Natural killer cell (primary cell): ENCODE results near the gene PXDC1. TPM values are rescaled to one million over a fixed set of nuclear protein-coding genes. Genes with fewer than 3 reads are reported as not detected.

Experiments
- ATAC-seq, 3 donors: fragments of 150-1000 bp in 2 of 3; fragments of 200-7000 bp in 1 of 3; cut with Tn5 transposase; 1 replicate in 1 of 3; 2 replicates in 2 of 3; pipeline ENCODE4 v1.10.0; 2021; ENCODE audit warnings: mild to moderate bottlenecking in 2 of 3, moderate library complexity in 2 of 3
- DNase-seq, 2 donors: peaks; one replicate each; pipeline versions ENCODE4 v3.0.0 to v3.0.0-alpha.2; 2013 to 2021; ENCODE audit warnings: mixed read lengths in 1 of 2
- H3K27ac ChIP-seq: one replicate; pipeline ENCODE4 v1.5.1; 2013; ENCODE audit warnings: mild to moderate bottlenecking, low read length
- H3K27me3 ChIP-seq: one replicate; pipeline ENCODE4 v1.6.1; 2013; ENCODE audit warnings: low read length; ENCODE audit not compliant: control insufficient read depth, insufficient read depth
- H3K36me3 ChIP-seq: one replicate; pipeline ENCODE4 v1.6.1; 2013; ENCODE audit warnings: low read length; ENCODE audit not compliant: control insufficient read depth, insufficient read depth
- H3K4me1 ChIP-seq: one replicate; pipeline ENCODE4 v1.6.1; 2013; ENCODE audit warnings: low read length; ENCODE audit not compliant: control insufficient read depth, insufficient read depth
- H3K4me3 ChIP-seq: one replicate; pipeline ENCODE4 v1.5.1; 2013; ENCODE audit warnings: low read length
- H3K9me3 ChIP-seq: one replicate; pipeline ENCODE4 v1.6.1; 2013; ENCODE audit warnings: low read length; ENCODE audit not compliant: control insufficient read depth, insufficient read depth
- H3K27ac Mint-ChIP-seq, 2 donors: one replicate each; pipeline ENCODE4 v1.8.0; 2022; ENCODE audit warnings: mild to moderate bottlenecking in 2 of 2, mixed read lengths in 2 of 2, moderate library complexity in 1 of 2
- H3K27me3 Mint-ChIP-seq, 2 donors: one replicate each; pipeline ENCODE4 v1.8.0; 2022; ENCODE audit warnings: low read depth in 2 of 2, mixed read lengths in 2 of 2
- H3K36me3 Mint-ChIP-seq: one replicate; pipeline ENCODE4 v1.8.0; 2022; ENCODE audit warnings: mixed read lengths
- H3K4me1 Mint-ChIP-seq, 2 donors: one replicate each; pipeline ENCODE4 v1.8.0; 2022; ENCODE audit warnings: mixed read lengths in 2 of 2
- H3K4me3 Mint-ChIP-seq: one replicate; pipeline ENCODE4 v1.8.0; 2022; ENCODE audit warnings: mild to moderate bottlenecking, moderate library complexity, mixed read lengths
- H3K9me3 Mint-ChIP-seq, 2 donors: one replicate each; pipeline ENCODE4 v1.8.0; 2022; ENCODE audit warnings: mixed read lengths in 2 of 2
- WGBS: methylation state at CpG from one replicate; pipeline ENCODE4 v1.1.7; 2013; ENCODE audit warnings: missing lambda C conversion rate; ENCODE audit not compliant: insufficient coverage; 5-methylcytosine and 5-hydroxymethylcytosine counted together
- intact Hi-C: fragments of 100-400 bp; cut with micrococcal nuclease; formaldehyde crosslinking; loops from one replicate; pipeline ENCODE4 v1.14.2; 2022
- total RNA-seq, 4 donors: library from RNA; stranded (reverse); fragments of 120-200 nt in 1 of 4; gene quantifications; one replicate each; pipeline versions ENCODE4 v1.2.3 to v1.2.4, GENCODE V29; 2013 to 2022
- TF ChIP-seq, protein P1 (sequence below): fragments of 200-600 bp; IDR thresholded peaks from one replicate; pipeline ENCODE4 v1.8.0; 2022; ENCODE audit warnings: antibody characterized with exemption

PXDC1 gene
- total RNA-seq, 3 donors from 2014 or later (not counting 1 experiment from before 2014, with no cell fraction given) = 0.28 TPM; not detected in 1

DNA sequence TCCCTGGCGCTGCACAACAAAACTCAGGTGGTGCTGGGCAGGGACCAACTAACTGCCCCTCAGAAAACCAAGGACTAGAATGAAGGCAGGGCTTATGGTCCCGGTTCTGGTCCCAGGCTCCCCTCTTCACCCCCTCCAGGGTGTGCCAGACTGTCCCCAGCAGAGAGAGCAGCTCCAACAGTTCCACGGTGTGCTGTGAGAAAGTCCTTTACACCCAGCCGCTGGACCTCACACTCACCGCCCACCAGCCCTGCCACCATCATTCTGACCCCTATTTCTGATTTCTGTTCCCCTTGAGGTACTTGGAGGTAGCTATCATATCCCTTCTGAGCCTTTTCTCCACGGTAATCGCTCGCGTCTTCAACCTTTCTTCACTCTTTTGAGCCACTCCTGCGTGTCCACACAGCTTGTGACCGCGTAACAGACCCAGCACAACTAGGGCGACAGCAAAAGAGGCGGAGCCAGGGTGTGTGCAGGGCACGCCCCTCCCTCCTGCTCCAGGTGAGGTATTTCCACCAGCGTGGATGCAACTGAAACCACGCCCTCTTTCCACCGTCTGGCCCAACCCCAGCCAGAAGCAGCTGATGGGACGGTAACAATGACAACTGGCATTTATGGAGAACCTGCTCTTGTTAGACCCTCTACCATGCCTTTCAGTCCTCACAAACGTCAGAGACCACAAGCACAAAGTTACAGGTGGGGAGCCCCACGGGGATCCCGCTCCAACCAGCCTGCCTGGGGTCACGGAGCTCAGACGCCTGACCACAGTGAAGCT is 2.3 kb downstream of the PXDC1 start:
- H3K36me3 Mint-ChIP-seq = no peaks in the 10 kb centered on the region
- H3K27me3 ChIP-seq = peaks cover 5% of the 10 kb centered on the region
- H3K36me3 ChIP-seq = no peaks in the 10 kb centered on the region
- 85% methylated on average over 24 of the region's 24 CpGs for WGBS
- TF ChIP-seq, protein P1, sequence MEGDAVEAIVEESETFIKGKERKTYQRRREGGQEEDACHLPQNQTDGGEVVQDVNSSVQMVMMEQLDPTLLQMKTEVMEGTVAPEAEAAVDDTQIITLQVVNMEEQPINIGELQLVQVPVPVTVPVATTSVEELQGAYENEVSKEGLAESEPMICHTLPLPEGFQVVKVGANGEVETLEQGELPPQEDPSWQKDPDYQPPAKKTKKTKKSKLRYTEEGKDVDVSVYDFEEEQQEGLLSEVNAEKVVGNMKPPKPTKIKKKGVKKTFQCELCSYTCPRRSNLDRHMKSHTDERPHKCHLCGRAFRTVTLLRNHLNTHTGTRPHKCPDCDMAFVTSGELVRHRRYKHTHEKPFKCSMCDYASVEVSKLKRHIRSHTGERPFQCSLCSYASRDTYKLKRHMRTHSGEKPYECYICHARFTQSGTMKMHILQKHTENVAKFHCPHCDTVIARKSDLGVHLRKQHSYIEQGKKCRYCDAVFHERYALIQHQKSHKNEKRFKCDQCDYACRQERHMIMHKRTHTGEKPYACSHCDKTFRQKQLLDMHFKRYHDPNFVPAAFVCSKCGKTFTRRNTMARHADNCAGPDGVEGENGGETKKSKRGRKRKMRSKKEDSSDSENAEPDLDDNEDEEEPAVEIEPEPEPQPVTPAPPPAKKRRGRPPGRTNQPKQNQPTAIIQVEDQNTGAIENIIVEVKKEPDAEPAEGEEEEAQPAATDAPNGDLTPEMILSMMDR = no peak
- H3K4me1 Mint-ChIP-seq = peaks cover 0 to 11% of the 10 kb centered on the region in 2 donors
- no peak overlapping the region for H3K4me3 ChIP-seq
- no peaks in the 10 kb centered on the region for H3K9me3 ChIP-seq
- H3K9me3 Mint-ChIP-seq = no peaks in the 10 kb centered on the region
- no peak for DNase-seq
- ATAC-seq = no peak
- peaks cover 38 to 40% of the 10 kb centered on the region in 2 donors for H3K27me3 Mint-ChIP-seq
- peaks cover 19% of the 10 kb centered on the region for H3K4me1 ChIP-seq
- no peak overlapping the region for H3K27ac Mint-ChIP-seq
- H3K4me3 Mint-ChIP-seq = peak overlapping the region; percentile 75
- no peak overlapping the region for H3K27ac ChIP-seq
- intact Hi-C loops = no loop called here

DNA sequence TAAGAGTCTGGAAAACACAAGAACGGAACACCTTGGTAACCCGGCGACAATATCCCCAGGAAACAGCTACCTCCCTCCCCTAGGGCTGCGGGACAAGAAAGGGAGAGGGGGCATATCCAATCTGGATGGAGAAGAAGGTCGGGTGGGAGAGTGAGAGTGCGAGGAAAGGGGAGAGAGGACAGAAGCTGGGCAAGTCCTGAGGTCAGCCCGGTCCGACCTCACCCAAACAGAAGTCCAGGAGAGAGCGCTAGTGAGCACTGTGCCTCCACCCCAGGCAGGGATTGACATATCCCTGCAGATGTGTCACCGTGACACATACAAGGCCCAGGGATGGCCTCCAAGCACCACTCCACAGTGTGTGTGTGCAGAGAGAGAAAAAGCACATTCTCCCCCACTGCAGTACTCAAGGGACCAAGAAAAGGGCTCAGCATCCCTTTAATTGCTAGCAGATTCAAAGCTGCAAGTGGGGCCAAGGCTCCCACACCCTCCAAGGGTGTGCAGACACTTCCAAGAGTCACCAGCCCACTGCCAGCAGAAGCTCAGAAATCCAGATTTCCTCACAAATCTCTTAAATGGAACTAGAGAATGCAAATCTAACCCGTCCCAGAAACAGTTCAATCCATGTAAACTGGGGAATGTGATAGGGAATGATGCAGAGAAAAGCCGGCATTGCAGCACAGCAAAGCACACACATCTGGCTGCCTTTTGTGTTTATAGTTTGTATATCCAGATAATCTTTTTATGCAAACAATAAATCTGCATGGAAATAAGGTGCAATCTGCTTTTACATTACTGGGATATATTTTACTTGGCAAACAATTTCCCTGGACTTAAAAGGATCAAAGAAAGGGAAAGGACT is 3.1 kb downstream of the PXDC1 start:
- TF ChIP-seq, protein P1 = no peak
- Histone ChIP-seq H3K4me1 (peaks cover 19% of the 10 kb centered on the region), H3K27me3 (peaks cover 5% of the 10 kb centered on the region), H3K36me3 (no peaks in the 10 kb centered on the region), H3K4me3 (no peak overlapping the region), H3K27ac (no peak overlapping the region), H3K9me3 (no peaks in the 10 kb centered on the region)
- peak overlapping the region; percentile 25 for H3K4me3 Mint-ChIP-seq
- WGBS = 79% methylated on average over 8 of the region's 12 CpGs
- ATAC-seq (peak in 1 of 3 donors; percentile 45), DNase-seq (peak in 1 of 2 donors; percentile 54)
- intact Hi-C loops = no loop called here
- no peaks in the 10 kb centered on the region for H3K36me3 Mint-ChIP-seq
- H3K9me3 Mint-ChIP-seq = no peaks in the 10 kb centered on the region
- H3K27ac Mint-ChIP-seq = no peak overlapping the region
- H3K27me3 Mint-ChIP-seq = peaks cover 31 to 33% of the 10 kb centered on the region in 2 donors
- H3K4me1 Mint-ChIP-seq = peaks cover 0 to 11% of the 10 kb centered on the region in 2 donors

DNA sequence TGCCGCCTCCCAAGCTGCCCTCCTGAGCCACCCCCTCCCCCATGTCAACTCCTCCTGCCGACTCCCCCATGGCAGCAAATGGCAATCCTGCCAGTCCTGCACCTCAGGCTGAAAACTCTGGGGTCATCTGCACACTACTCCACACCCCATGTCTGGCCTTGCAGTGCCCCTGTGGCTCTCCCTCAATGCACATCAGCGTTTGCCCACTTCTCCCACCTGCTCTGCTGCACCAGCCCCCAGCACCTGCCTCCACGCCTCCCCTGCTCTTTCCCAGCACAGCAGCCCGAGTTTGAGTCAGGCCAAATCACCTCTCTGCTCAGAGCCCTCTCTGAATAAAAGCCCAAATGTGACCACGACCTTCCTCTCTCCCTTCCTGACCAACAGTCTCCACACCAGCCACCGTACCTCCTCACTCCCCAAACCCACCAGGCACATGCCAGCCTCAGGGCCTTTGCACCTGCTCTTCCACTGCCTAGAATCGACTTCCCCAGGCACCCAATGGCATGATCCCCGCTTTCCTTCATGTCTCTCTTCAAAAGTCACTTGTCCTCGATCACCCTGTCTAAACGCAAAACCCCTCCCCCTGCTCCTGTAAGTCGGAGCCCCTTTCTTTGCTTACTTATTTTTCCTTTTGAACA is 4.3 kb downstream of the PXDC1 start:
- Histone ChIP-seq H3K9me3 (no peaks in the 10 kb centered on the region), H3K4me3 (no peak overlapping the region), H3K27me3 (peaks cover 1% of the 10 kb centered on the region), H3K36me3 (no peaks in the 10 kb centered on the region), H3K27ac (peak overlapping the region; percentile 47), H3K4me1 (peaks cover 26% of the 10 kb centered on the region)
- intact Hi-C loops = no loop called here
- ATAC-seq (no peak), DNase-seq (no peak)
- no peaks in the 10 kb centered on the region for H3K9me3 Mint-ChIP-seq
- 76% methylated on average over 11 of the region's 12 CpGs for WGBS
- H3K36me3 Mint-ChIP-seq = no peaks in the 10 kb centered on the region
- H3K27me3 Mint-ChIP-seq = peaks cover 24 to 25% of the 10 kb centered on the region in 2 donors
- no peak overlapping the region for H3K4me3 Mint-ChIP-seq
- H3K4me1 Mint-ChIP-seq = peaks cover 10 to 12% of the 10 kb centered on the region in 2 donors
- no peak overlapping the region for H3K27ac Mint-ChIP-seq
- TF ChIP-seq, protein P1 = no peak
